Body of pancreas (tissue), 4 donors: Measurements from ENCODE around the gene HBB.

Experiments
- POLR2A ChIP-seq, 3 donors: fragments of 450-650 bp; IDR thresholded peaks; one replicate each; pipeline ENCODE4 v1.6.1; 2016; ENCODE audit warnings: antibody characterized with exemption in 3 of 3, mild to moderate bottlenecking in 2 of 3
- TF ChIP-seq, protein P1 (sequence below), 7 experiments: fragments of 450-650 bp in 4 of 7; fragments of 200-600 bp in 3 of 7; sonication (generic) in 3 of 7; IDR thresholded peaks; one replicate each; pipeline ENCODE4 v1.5.1; 2016 to 2019; ENCODE audit warnings: antibody characterized with exemption in 7 of 7

DNA sequence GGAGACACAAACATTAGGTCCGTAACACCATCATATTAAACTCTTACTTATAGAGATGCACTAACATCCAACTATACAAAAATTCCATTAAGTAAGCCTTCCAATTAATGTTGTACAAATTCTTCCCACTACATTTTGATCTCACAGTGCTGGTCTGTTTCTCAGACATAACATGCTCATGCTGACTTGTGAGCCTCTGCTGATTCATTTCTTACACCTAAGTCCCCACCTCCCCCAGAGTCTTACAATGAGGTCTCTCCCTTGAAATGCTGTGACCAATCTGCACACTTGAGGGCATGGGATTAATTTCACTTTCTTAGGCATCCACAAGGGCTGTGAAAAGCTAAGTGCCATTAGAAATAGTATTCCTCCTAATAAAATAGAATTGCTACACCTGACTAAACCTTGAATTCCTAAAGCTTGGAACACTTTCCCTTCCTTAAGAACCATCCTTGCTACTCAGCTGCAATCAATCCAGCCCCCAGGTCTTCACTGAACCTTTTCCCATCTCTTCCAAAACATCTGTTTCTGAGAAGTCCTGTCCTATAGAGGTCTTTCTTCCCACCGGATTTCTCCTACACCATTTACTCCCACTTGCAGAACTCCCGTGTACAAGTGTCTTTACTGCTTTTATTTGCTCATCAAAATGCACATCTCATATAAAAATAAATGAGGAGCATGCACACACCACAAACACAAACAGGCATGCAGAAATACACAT, 20.8 kb upstream of the HBB start:
- TF ChIP-seq, protein P1, sequence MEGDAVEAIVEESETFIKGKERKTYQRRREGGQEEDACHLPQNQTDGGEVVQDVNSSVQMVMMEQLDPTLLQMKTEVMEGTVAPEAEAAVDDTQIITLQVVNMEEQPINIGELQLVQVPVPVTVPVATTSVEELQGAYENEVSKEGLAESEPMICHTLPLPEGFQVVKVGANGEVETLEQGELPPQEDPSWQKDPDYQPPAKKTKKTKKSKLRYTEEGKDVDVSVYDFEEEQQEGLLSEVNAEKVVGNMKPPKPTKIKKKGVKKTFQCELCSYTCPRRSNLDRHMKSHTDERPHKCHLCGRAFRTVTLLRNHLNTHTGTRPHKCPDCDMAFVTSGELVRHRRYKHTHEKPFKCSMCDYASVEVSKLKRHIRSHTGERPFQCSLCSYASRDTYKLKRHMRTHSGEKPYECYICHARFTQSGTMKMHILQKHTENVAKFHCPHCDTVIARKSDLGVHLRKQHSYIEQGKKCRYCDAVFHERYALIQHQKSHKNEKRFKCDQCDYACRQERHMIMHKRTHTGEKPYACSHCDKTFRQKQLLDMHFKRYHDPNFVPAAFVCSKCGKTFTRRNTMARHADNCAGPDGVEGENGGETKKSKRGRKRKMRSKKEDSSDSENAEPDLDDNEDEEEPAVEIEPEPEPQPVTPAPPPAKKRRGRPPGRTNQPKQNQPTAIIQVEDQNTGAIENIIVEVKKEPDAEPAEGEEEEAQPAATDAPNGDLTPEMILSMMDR (IDR thresholded peaks at IDR 0.05): no peak
- TF ChIP-seq POLR2A (IDR thresholded peaks at IDR 0.05): no peak
